GM21786 (cell line): ENCODE measurements around the gene KRT80.

Source experiments
- ATAC-seq: cut with Tn5 transposase; IDR thresholded peaks from one replicate; pipeline ENCODE4 v1.9.1; 2021; ENCODE audit not compliant: unreplicated experiment

KRT80 gene

GRCh38 chr12:52199294-52199919, 7.6 kb upstream of the KRT80 start:
- ATAC-seq: no peak

DNA sequence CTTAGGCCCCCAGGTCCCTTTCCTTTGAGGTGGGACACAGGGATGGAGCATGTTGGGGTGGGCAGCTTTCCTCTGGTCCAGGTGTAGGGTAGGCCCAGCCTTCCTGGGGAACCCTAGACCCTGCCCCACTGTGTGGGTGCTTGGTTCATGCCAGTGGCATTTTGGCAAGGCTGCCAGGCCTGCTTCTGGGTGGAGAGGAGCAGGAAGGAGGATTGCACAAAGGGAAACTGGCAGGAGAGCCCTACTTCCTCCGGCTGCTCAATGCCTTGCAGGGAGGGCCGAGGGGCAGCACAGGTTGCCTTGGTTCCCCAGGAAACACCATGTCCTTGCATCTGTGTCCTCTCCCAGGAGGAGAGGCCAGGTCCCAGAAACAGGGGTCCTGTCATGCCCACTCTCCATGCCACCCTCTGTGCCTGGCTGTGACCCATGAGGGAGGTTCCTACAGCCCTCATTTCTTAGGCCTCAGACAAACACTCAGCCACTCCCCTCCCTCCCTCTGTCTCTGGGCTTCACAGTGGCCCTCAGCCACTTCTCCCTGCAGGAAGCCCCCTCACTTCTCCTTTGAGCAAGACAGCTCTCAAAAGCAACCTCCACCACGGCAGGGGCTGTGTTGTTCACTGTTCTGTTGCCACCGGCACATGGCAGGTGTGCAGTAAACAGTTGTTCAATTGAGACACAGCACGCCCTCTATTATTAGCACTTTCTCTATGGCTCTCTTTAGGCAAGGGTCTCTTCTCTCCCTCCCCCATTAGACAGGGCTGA, 6.8 kb upstream of the KRT80 start:
- ATAC-seq: no peak

GRCh38 chr12:52197371-52198231, 5.8 kb upstream of the KRT80 start:
- ATAC-seq: no peak

GRCh38 chr12:52195065-52195730, 3.4 kb upstream of the KRT80 start:
- ATAC-seq: no peak

GRCh38 chr12:52193991-52194390, 2.2 kb upstream of the KRT80 start:
- no peak for ATAC-seq

DNA sequence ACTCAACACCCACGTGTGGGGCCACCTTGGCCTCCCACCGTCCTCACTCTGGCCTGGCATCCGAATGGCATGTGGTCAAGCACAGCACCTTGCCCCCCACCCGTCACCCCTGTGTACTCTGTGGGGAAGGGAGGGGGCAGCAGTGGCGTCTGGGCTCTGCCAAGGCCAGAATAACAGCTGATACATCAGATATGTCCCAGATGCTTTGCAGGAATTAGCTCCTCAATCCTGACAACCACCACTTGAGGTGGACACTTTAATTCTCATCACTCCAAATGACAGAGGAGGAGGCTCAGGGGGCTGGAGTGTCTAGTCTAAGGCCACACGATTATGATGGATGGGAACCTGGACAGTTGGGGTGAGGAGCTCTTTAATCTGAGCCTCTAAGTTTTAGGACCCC, 1.7 kb upstream of the KRT80 start:
- ATAC-seq: no peak

DNA sequence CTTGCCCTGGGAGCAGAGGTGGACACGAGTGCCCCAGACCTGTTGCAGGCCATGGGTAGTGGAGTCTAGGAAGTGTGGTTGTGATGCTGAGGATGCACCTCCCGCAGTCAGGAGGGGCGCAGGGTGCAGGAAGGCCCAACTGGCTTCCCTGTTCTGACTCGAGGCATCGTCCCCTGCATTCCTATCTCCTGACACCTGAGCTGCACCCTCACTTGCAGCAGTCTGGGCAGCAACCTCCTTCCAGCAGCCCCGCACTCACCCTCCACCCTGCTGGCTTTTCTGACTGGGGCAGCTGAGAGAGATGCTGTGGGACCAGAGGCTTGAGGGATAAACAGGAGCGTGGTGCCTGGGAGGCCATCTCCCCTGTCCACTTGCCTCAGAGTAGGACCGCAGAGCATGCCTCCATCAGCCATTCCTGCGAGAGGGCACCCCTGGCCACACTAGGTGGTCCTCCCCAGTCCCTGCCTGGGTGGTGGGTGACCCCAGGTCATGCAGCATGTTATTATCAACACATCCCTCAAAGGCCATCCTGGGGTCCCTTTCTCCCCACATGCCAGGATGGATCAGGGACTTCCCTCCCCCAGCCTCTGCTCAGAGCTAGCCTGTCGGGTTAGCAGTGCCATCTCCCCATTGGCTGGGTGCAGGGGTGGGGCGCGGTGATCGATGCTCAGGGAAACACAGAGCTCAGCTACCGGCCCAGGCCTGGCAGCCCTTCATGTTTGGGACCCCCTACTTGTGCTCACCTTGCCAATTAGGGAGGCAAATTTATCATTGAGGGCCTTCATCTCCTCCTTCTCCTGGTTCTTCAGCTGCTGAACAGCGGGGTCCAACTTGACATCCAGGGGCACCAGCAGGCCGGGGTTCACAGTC, 719 bp downstream of the KRT80 start:
- ATAC-seq: no peak

- ATAC-seq: no peak
Measured at GRCh38 chr12:52189376-52190174, 2.2 kb downstream of the KRT80 start.

DNA sequence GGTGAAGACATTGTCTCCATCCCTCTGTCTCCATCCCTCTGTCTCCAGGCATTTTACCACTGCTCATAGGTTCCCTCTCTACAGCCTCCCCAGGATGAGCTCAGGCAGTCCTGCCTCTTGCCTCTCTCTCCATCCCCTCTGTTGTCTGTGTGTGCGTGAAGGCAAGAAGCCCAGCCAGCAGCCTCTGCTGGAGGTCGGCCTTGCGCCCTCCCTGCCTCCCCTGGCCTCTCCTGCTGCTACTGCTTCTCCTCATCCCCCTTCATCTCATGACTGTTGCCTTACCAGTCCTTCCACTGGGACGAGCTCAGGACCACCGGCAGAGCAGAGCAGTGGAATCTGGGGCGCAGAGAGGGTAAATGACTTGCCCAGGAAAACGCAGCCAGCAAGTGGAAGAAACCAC, 3.2 kb downstream of the KRT80 start:
- ATAC-seq: no peak

- ATAC-seq: no peak
Measured at GRCh38 chr12:52187640-52188039, 4.2 kb downstream of the KRT80 start.

GRCh38 chr12:52187206-52187605, 4.6 kb downstream of the KRT80 start:
- no peak for ATAC-seq

DNA sequence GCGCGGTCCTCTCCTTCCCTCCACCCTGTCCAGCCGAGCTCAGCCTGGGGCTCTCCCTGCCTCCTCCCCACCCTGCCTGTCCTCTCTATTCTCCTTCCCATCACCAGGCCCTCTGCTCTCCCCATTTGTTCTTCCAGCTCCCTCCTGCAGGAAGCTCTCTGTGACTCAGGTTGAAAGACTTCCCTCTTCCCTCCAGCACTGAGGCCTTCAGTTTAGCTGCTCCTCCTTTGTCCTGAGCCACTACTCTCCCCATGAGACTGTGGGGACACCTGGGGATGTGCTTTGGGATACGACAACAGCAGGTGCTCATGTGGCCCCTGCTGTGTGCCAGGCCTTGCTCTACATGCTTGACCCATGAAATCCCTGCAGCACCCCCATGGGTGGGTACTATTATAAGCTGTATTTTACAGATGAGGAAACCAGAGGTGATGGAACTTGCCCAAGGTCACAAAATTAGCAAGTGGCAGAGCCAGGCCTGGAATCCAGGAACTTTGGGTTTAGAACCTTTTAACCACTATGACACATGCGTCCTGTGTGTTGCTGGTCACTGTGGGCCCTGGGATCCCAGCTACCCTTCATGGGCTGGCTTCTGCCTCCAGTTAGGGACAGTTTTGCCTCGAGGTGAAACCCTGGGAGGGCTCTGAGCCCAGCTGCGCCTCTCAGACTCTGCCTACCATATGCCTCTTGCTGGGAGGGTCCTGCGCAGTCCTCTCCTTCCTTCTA, 5.5 kb downstream of the KRT80 start:
- no peak for ATAC-seq

GRCh38 chr12:52185400-52185967, 6.3 kb downstream of the KRT80 start:
- ATAC-seq: no peak

GRCh38 chr12:52184813-52185212, 7.0 kb downstream of the KRT80 start:
- ATAC-seq: no peak

DNA sequence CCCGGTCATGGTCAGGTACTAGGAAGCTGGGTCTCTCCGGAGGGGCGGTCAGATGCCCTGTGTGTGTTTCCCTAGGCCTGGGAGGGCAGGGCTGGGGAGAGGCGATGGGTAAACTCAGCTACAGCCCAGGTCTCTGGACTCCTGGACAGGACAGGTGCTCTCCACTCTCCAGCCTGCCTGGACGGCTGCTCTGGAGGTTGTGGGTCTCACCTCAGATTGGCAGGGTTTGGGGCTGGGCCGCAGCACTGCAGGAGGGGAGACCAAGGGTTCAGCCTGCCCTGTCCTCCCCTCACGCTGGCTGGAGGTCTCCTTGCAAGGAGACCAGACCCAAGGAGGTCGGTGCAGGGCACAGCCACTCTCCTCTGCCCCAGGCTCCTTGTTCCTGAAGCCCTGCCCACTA, 7.8 kb downstream of the KRT80 start:
- no peak for ATAC-seq

GRCh38 chr12:52183544-52183910, 8.3 kb downstream of the KRT80 start:
- ATAC-seq: no peak

- ATAC-seq: no peak
Measured at GRCh38 chr12:52182898-52183543, 8.8 kb downstream of the KRT80 start.

DNA sequence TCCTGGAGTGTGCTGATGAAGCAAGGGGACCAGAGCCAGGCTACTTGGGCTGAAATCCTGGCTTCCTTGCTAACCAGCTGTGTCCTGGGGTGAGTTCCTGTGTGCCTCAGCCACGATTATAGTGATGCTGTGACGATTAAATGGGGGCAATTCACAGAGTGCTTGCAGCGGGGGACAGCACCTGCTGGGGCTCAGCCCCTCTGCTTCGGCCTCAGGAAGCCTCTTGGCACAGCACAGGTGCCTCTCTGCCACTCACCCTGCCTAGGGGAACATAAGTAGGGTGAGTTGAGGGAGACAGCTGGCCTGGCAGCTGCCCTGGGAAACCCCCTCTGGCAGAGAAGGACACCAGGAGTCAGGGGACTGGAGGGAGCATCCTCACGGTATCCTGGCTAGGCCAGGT, 9.4 kb downstream of the KRT80 start:
- ATAC-seq: no peak
